ENCODE data around the gene EEFSEC.

GRCh38 chr3:128413413-128414205 lies 260.3 kb downstream of the EEFSEC start:
- TF ChIP-seq EZH2 (IDR thresholded peaks at IDR 0.05; ENCODE audit: insufficient read depth, low read length) (no peak), CTCF (IDR thresholded peaks at IDR 0.05; ENCODE audit: insufficient read depth, low read depth, low read length) (no peak)
